GM18499 (cell line): ENCODE results near the gene SULT1B1.
A peak's percentile ranks its signal among the peaks of the same experiment; 100 is the strongest.

ENCODE experiments used
- ATAC-seq: cut with Tn5 transposase; IDR thresholded peaks from one replicate; pipeline ENCODE4 v1.9.1; 2021; ENCODE audit warnings: moderate number of reproducible peaks; ENCODE audit not compliant: insufficient read depth, unreplicated experiment

Gene SULT1B1

GRCh38 chr4:69707807-69708206 is 52.6 kb downstream of the SULT1B1 start:
- no peak for ATAC-seq

- ATAC-seq = no peak
These were observed 58.2 kb downstream of the SULT1B1 start for GRCh38 chr4:69702201-69702600.

GRCh38 chr4:69701696-69702095 is 58.7 kb downstream of the SULT1B1 start:
- ATAC-seq = no peak

- ATAC-seq = no peak
These were observed 62.7 kb downstream of the SULT1B1 start for GRCh38 chr4:69697536-69698242.

GRCh38 chr4:69689599-69689998 is 70.8 kb downstream of the SULT1B1 start:
- peak; percentile 64 for ATAC-seq

GRCh38 chr4:69684804-69685203 is 75.6 kb downstream of the SULT1B1 start:
- no peak for ATAC-seq
